GM12878 (cell line): ENCODE results near the gene TNFRSF14. TPM values are rescaled to one million over a fixed set of nuclear protein-coding genes. Genes with fewer than 3 reads are reported as not detected.

Experiments used
- ATAC-seq: fragments of 200-7000 bp; cut with Tn5 transposase; 3 replicates; pipeline ENCODE4 v1.9.1; 2020; ENCODE audit warnings: mild to moderate bottlenecking, moderate library complexity
- BruUV-seq: library from RNA; stranded (reverse); fragments of 400-500 nt; replicated peaks from 2 replicates; lab custom pipeline; 2021; lab: Mats Ljungman, UMichigan
- CTCF ChIA-PET: fragments of 300-600 bp; sonication (Branson Sonifier 250); formaldehyde crosslinking; extraction: SDS; loops from one replicate; lab custom pipeline; 2021; ENCODE audit warnings: inconsistent platforms; lab: Yijun Ruan, JAX
- POLR2A ChIA-PET: fragments of 350-600 bp; formaldehyde crosslinking; extraction: SDS; loops from one replicate; lab custom pipeline; 2021; ENCODE audit warnings: inconsistent platforms; lab: Charles Lee
- RAD21 ChIA-PET: fragments of 300-600 bp; sonication (Branson Sonifier 250); formaldehyde crosslinking; loops from one replicate; lab custom pipeline; 2023; ENCODE audit warnings: antibody characterized with exemption; ENCODE audit not compliant: unreplicated experiment; lab: Charles Lee
- SMC1A ChIA-PET: fragments of 300-600 bp; sonication (Branson Sonifier 250); formaldehyde crosslinking; loops from one replicate; lab custom pipeline; 2023; ENCODE audit not compliant: unreplicated experiment, uncharacterized antibody; lab: Charles Lee
- DNase-seq: peaks from one replicate; pipeline ENCODE4 v3.0.0-alpha.2; 2011; ENCODE audit warnings: low read depth, low spot score
- FAIRE-seq: peaks from 3 replicates; lab custom pipeline; 2011; peaks lifted over from hg19 to GRCh38; lab: Jason Lieb, UNC
- H2AFZ ChIP-seq: 2 replicates; pipeline ENCODE4 v1.6.0; 2011; ENCODE audit warnings: low read depth, low read length, control low read depth; ENCODE audit not compliant: control insufficient read depth
- H3K27ac ChIP-seq: 2 replicates; pipeline ENCODE4 v1.5.1; 2011; ENCODE audit warnings: control low read depth; ENCODE audit not compliant: control insufficient read depth, insufficient read depth
- H3K27me3 ChIP-seq, 2 experiments: replicated peaks in 1 of 2; 2 replicates each; pipeline versions ENCODE4 v1.6.0 to v1.6.1; 2011; ENCODE audit warnings: low read length in 1 of 2; ENCODE audit not compliant: control insufficient read depth in 2 of 2, insufficient read depth in 2 of 2
- H3K36me3 ChIP-seq, 2 experiments: 2 replicates each; pipeline ENCODE4 v1.5.1; 2011; ENCODE audit warnings: low read length in 1 of 2; ENCODE audit not compliant: control insufficient read depth in 2 of 2, insufficient read depth in 2 of 2
- H3K4me1 ChIP-seq: 2 replicates; pipeline ENCODE4 v1.6.1; 2011; ENCODE audit warnings: mild to moderate bottlenecking, low read length, moderate library complexity, mixed read lengths; ENCODE audit not compliant: control insufficient read depth, insufficient read depth
- H3K4me2 ChIP-seq: 2 replicates; pipeline ENCODE4 v1.6.0; 2011; ENCODE audit warnings: control low read depth; ENCODE audit not compliant: control insufficient read depth, insufficient read depth
- H3K4me3 ChIP-seq: fragments of 200-600 bp; sonication (generic); 2 replicates; pipeline ENCODE4 v1.5.1; 2016
- H3K79me2 ChIP-seq: 2 replicates; pipeline ENCODE4 v1.6.0; 2011; ENCODE audit warnings: low read length; ENCODE audit not compliant: control insufficient read depth, insufficient read depth
- H3K9ac ChIP-seq: 2 replicates; pipeline ENCODE4 v1.8.0; 2011; ENCODE audit warnings: low read length, control low read depth, mixed read lengths; ENCODE audit not compliant: control insufficient read depth, insufficient read depth
- H3K9me3 ChIP-seq: replicated peaks from 3 replicates; pipeline ENCODE4 v1.5.1; 2011; ENCODE audit warnings: mild to moderate bottlenecking, low read length; ENCODE audit not compliant: control insufficient read depth, insufficient read depth
- H4K20me1 ChIP-seq: 2 replicates; pipeline ENCODE4 v1.6.0; 2011; ENCODE audit not compliant: control insufficient read depth, insufficient read depth
- CHD2 ChIP-seq: IDR thresholded peaks from 2 replicates; pipeline ENCODE4 v1.6.1; 2011; ENCODE audit warnings: low read depth, low read length, improper control_type of control experiment, borderline replicate concordance
- CREM ChIP-seq: IDR thresholded peaks from 2 replicates; pipeline ENCODE4 v1.6.1; 2014; ENCODE audit warnings: antibody characterized with exemption, low read depth
- EGR1 ChIP-seq, 2 experiments: IDR thresholded peaks; 1 replicate in 1 of 2; 2 replicates in 1 of 2; pipeline ENCODE4 v1.6.1; 2011 to 2012; ENCODE audit warnings: low read depth in 2 of 2, low read length in 2 of 2, borderline replicate concordance in 1 of 2, mild to moderate bottlenecking in 1 of 2, moderate library complexity in 1 of 2
- ESRRA ChIP-seq: IDR thresholded peaks from 2 replicates; pipeline ENCODE4 v1.6.1; 2012; ENCODE audit warnings: mild to moderate bottlenecking, low read length, improper control_type of control experiment
- GATAD2B ChIP-seq: fragments of 450-650 bp; conservative IDR thresholded peaks from 2 replicates; pipeline ENCODE4 v1.6.1; 2017; ENCODE audit warnings: low read depth, mild to moderate bottlenecking, moderate library complexity
- HCFC1 ChIP-seq: fragments of 150-350 bp; IDR thresholded peaks from 2 replicates; pipeline ENCODE4 v1.6.1; 2014; ENCODE audit warnings: low read length
- KLF5 ChIP-seq: fragments of 450-650 bp; IDR thresholded peaks from 2 replicates; pipeline ENCODE4 v1.6.1; 2014; ENCODE audit warnings: mild to moderate bottlenecking; ENCODE audit not compliant: partially characterized antibody
- MYC ChIP-seq: IDR thresholded peaks from 2 replicates; pipeline ENCODE4 v1.6.1; 2011; ENCODE audit warnings: mild to moderate bottlenecking, low read length, moderate library complexity, inconsistent platforms; ENCODE audit not compliant: insufficient read depth, insufficient replicate concordance, insufficient read length, severe bottlenecking
- NFYB ChIP-seq: IDR thresholded peaks from 2 replicates; pipeline ENCODE4 v1.6.1; 2011; ENCODE audit warnings: low read depth, mild to moderate bottlenecking, low read length, improper control_type of control experiment, moderate library complexity; ENCODE audit not compliant: insufficient read depth
- NKRF ChIP-seq: fragments of 450-650 bp; conservative IDR thresholded peaks from 2 replicates; pipeline ENCODE4 v1.6.1; 2017; ENCODE audit warnings: mild to moderate bottlenecking, moderate library complexity
- POU2F2 ChIP-seq: IDR thresholded peaks from 3 replicates; pipeline ENCODE4 v1.6.1; 2011; ENCODE audit warnings: low read depth, mild to moderate bottlenecking, low read length, borderline replicate concordance
- SIN3A ChIP-seq: IDR thresholded peaks from 2 replicates; pipeline ENCODE4 v1.6.1; 2012; ENCODE audit warnings: low read depth, low read length, improper control_type of control experiment
- SMAD5 ChIP-seq: IDR thresholded peaks from 2 replicates; pipeline ENCODE4 v1.6.1; 2016; ENCODE audit warnings: antibody characterized with exemption, low read depth
- SREBF1 ChIP-seq: IDR thresholded peaks from 2 replicates; pipeline ENCODE4 v1.6.1; 2012; ENCODE audit warnings: mild to moderate bottlenecking, low read length
- TAF1 ChIP-seq: IDR thresholded peaks from 2 replicates; pipeline ENCODE4 v1.6.1; 2011; ENCODE audit warnings: mild to moderate bottlenecking, low read depth, low read length, borderline replicate concordance
- ZBTB4 ChIP-seq: fragments of 450-650 bp; formaldehyde crosslinking; IDR thresholded peaks from 2 replicates; pipeline ENCODE4 v1.4.0; 2022; ENCODE audit warnings: mild to moderate bottlenecking, moderate library complexity
- WGBS: methylation state at CpG from one replicate; pipeline ENCODE4 v1.1.6; 2016; ENCODE audit warnings: low lambda C conversion rate; ENCODE audit not compliant: insufficient replicate concordance, insufficient coverage; ENCODE audit errors: missing lambda C conversion rate; 5-methylcytosine and 5-hydroxymethylcytosine counted together
- in situ Hi-C: fragments of 300-500 bp; cut with MboI; formaldehyde crosslinking; loops from 9 replicates; pipeline ENCODE4 v1.14.3; 2018; ENCODE audit warnings: mixed read lengths
- intact Hi-C: fragments of 100-400 bp; cut with micrococcal nuclease; formaldehyde crosslinking; loops from one replicate; pipeline ENCODE4 v1.14.2; 2022; ENCODE audit not compliant: unreplicated experiment
- polyA plus RNA-seq, 11 experiments: library from polyadenylated mRNA; depleted of rRNA in 4 of 11; unstranded in 6 of 11; stranded (reverse) in 5 of 11; fragments of >200 nt; fragmentation: Nextera tagmentation in 4 of 11; fragmentation: Illumina TruSeq in 1 of 11; extraction: Ambion mirVana in 4 of 11; extraction: Trizol in 1 of 11; gene quantifications; 1 replicate in 1 of 11; 2 replicates in 10 of 11; pipeline versions ENCODE4 v1.2.1 to v1.2.3, GENCODE V29; 2011 to 2016; ENCODE audit warnings: inconsistent platforms in 2 of 11, missing spikeins in 2 of 11, low read depth in 1 of 11
- total RNA-seq, 4 experiments: library from RNA; depleted of rRNA in 3 of 4; stranded (reverse); fragments of >200 nt in 3 of 4; fragmentation: Illumina TruSeq in 1 of 4; extraction: Trizol in 1 of 4; gene quantifications; 2 replicates each; pipeline versions ENCODE4 v1.2.1 to v1.2.3, GENCODE V29; 2013 to 2021

The TNFRSF14 gene
- total and polyA plus RNA-seq, 10 of the 15 experiments (the other 5 are each of a cell fraction or from before 2014, with no cell fraction given): 0.43 to 114 (median 41.5) TPM

- CTCF ChIA-PET: interaction anchor here (0.6 to 3.8 kb wide), 11 partner anchors 13 to 110 kb away, joined by 3 to 28 read pairs (median 4); no protein-coding TSS in a partner anchor
- peak; percentile 92 for FAIRE-seq
- peaks cover 0 to 3% of the 10 kb centered on the region in 2 experiments; a peak in 2 of 4 replicates for H3K36me3 ChIP-seq
- peaks cover 3% of the 10 kb centered on the region; the same call in 1 of the 2 replicates for H4K20me1 ChIP-seq
- H3K9me3 ChIP-seq: no peaks in the 10 kb centered on the region
- H3K4me1 ChIP-seq: peaks cover 25% of the 10 kb centered on the region
- H3K4me2 ChIP-seq: peak within 1 kb of the TSS; percentile 97
- DNase-seq: no peak
- peak within 1 kb of the TSS; percentile 47 for H3K27ac ChIP-seq
- peak within 1 kb of the TSS; percentile 98 for H3K4me3 ChIP-seq
- H2AFZ ChIP-seq: peak within 1 kb of the TSS; percentile 79
- WGBS: under 1% methylated on average over 83 of the region's 107 CpGs
- peaks cover 4 to 14% of the 10 kb centered on the region in 2 experiments; a peak in 3 of 4 replicates for H3K27me3 ChIP-seq
- peak within 1 kb of the TSS; percentile 72 for H3K9ac ChIP-seq
- intact Hi-C loops (loop anchor here (1.0 to 2.0 kb wide), 2 partner anchors 22 to 111 kb away; no protein-coding TSS in a partner anchor), in situ Hi-C loops (loop anchor here (10.0 kb wide), 1 partner anchor 321 kb away; no protein-coding TSS in a partner anchor)
- POLR2A ChIA-PET: interaction anchor here (0.6 to 3.7 kb wide), 16 partner anchors 16 to 1131 kb away, joined by 3 to 22 read pairs (median 5); partner anchors contain the start of genes MORN1, PEX10 and RER1
- peaks cover 36% of the 10 kb centered on the region for H3K79me2 ChIP-seq
- SMC1A ChIA-PET: interaction anchor here (0.6 to 1.9 kb wide), 7 partner anchors 21 to 390 kb away, joined by 3 to 15 read pairs (median 3); no protein-coding TSS in a partner anchor
- RAD21 ChIA-PET: interaction anchor here (0.6 to 5.9 kb wide), 16 partner anchors 14 to 331 kb away, joined by 3 to 86 read pairs (median 4); partner anchors contain the start of genes FAAP20, MORN1, RER1 and TNFRSF14
- BruUV-seq: no TSS peak
- ATAC-seq: peak; percentile 89
- TF ChIP-seq SIN3A (peak; percentile 22; the same call in 1 of the 2 replicates), NFYB (no peak), POU2F2 (peak; percentile 94), GATAD2B (peak; percentile 66), SMAD5 (no peak), MYC (no peak), CHD2 (peak; percentile 85), ZBTB4 (CRISPR knock-in tag) (no peak), KLF5 (peak; percentile 35), HCFC1 (peak; percentile 98), NKRF (peak; percentile 74; the same call in 1 of the 2 replicates), EGR1 (IDR thresholded peaks at IDR 0.05; ENCODE audit: borderline replicate concordance in 1 of 2, low read depth in 2 of 2, low read length in 2 of 2) (peak in 1 of 2 experiments; percentile 95; a peak in 2 of 3 replicates), TAF1 (peak; percentile 83), ESRRA (0 out of 2 replicates have a peak, but pooled peaks have one; percentile 25), SREBF1 (peak; percentile 88), CREM (peak; percentile 87)
These were observed 30.0 kb upstream of the TNFRSF14 start, which contains the start of gene PANK4 for GRCh38 chr1:2525920-2526823. Gene PANK4 (minus strand): TSS chr1:2526596. CDS start chr1:2526587, 9 bp downstream.
